ENCODE data around the gene ABCD4.
"Not testable (repeated sequence)": the region's sequence is repeated elsewhere in the genome, so short reads cannot be mapped to it uniquely, and the experiment has no call there.

DNA sequence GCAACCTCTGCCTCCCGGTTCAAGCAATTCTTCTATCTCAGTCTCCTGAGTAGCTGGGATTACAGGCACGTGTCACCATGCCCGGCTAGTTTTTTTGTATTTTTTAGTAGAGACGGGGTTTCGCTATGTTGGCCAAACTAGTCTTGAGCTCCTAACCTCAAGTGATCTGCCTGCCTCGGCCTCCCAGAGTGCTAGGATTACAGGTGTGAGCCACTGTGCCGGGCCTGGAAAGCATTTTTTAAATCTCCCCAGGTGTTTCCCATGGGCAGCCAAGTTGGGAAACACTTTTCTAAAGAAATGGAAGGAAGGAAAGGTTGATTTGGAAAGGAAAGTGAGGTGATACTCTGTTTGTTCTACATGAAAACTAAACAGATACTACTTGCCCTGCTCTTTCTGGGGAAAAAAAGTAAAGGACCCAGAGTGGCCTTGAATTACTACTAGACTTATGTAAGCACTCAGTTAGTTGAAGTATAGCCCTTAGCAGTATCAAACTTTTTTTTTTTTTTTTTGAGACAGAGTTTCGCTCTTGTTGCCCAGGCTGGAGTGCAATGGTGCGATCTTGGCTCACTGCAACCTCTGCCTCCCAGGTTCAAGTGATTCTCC lies 27.3 kb upstream of the ABCD4 start:
- not testable (repeated sequence) for TF ChIP-seq KLF7 (tag by site-specific recombination; IDR thresholded peaks at IDR 0.05; ENCODE audit: borderline replicate concordance); TCF7L2 (IDR thresholded peaks at IDR 0.05; ENCODE audit: borderline replicate concordance, low read depth, low read length); CTCF (tag by site-specific recombination; IDR thresholded peaks at IDR 0.05); KLF8 (tag by site-specific recombination; IDR thresholded peaks at IDR 0.05); ZNF266 (tag by site-specific recombination; IDR thresholded peaks at IDR 0.05; ENCODE audit: low read depth); ZNF645 (tag by site-specific recombination; IDR thresholded peaks at IDR 0.05); ZNF707 (tag by site-specific recombination; IDR thresholded peaks at IDR 0.05)

Measured in HEK293 (cell line).